Natural killer cell (primary cell): ENCODE results near the gene HS6ST2. TPM values are rescaled to one million over a fixed set of nuclear protein-coding genes. Genes with fewer than 3 reads are reported as not detected.
A peak's percentile ranks its signal among the peaks of the same experiment; 100 is the strongest.

Experiments used
- ATAC-seq, 3 donors: fragments of 150-1000 bp in 2 of 3; fragments of 200-7000 bp in 1 of 3; cut with Tn5 transposase; 1 replicate in 1 of 3; 2 replicates in 2 of 3; pipeline ENCODE4 v1.10.0; 2021; ENCODE audit warnings: mild to moderate bottlenecking in 2 of 3, moderate library complexity in 2 of 3
- DNase-seq, 2 donors: peaks; one replicate each; pipeline versions ENCODE4 v3.0.0 to v3.0.0-alpha.2; 2013 to 2021; ENCODE audit warnings: mixed read lengths in 1 of 2
- H3K27ac ChIP-seq: one replicate; pipeline ENCODE4 v1.5.1; 2013; ENCODE audit warnings: mild to moderate bottlenecking, low read length
- H3K27me3 ChIP-seq: one replicate; pipeline ENCODE4 v1.6.1; 2013; ENCODE audit warnings: low read length; ENCODE audit not compliant: control insufficient read depth, insufficient read depth
- H3K36me3 ChIP-seq: one replicate; pipeline ENCODE4 v1.6.1; 2013; ENCODE audit warnings: low read length; ENCODE audit not compliant: control insufficient read depth, insufficient read depth
- H3K4me1 ChIP-seq: one replicate; pipeline ENCODE4 v1.6.1; 2013; ENCODE audit warnings: low read length; ENCODE audit not compliant: control insufficient read depth, insufficient read depth
- H3K4me3 ChIP-seq: one replicate; pipeline ENCODE4 v1.5.1; 2013; ENCODE audit warnings: low read length
- H3K9me3 ChIP-seq: one replicate; pipeline ENCODE4 v1.6.1; 2013; ENCODE audit warnings: low read length; ENCODE audit not compliant: control insufficient read depth, insufficient read depth
- H3K27ac Mint-ChIP-seq, 2 donors: one replicate each; pipeline ENCODE4 v1.8.0; 2022; ENCODE audit warnings: mild to moderate bottlenecking in 2 of 2, mixed read lengths in 2 of 2, moderate library complexity in 1 of 2
- H3K27me3 Mint-ChIP-seq, 2 donors: one replicate each; pipeline ENCODE4 v1.8.0; 2022; ENCODE audit warnings: low read depth in 2 of 2, mixed read lengths in 2 of 2
- H3K36me3 Mint-ChIP-seq: one replicate; pipeline ENCODE4 v1.8.0; 2022; ENCODE audit warnings: mixed read lengths
- H3K4me1 Mint-ChIP-seq, 2 donors: one replicate each; pipeline ENCODE4 v1.8.0; 2022; ENCODE audit warnings: mixed read lengths in 2 of 2
- H3K4me3 Mint-ChIP-seq: one replicate; pipeline ENCODE4 v1.8.0; 2022; ENCODE audit warnings: mild to moderate bottlenecking, moderate library complexity, mixed read lengths
- H3K9me3 Mint-ChIP-seq, 2 donors: one replicate each; pipeline ENCODE4 v1.8.0; 2022; ENCODE audit warnings: mixed read lengths in 2 of 2
- CTCF ChIP-seq: fragments of 200-600 bp; IDR thresholded peaks from one replicate; pipeline ENCODE4 v1.8.0; 2022; ENCODE audit warnings: antibody characterized with exemption
- whole genome bisulfite sequencing: methylation state at CpG from one replicate; pipeline ENCODE4 v1.1.7; 2013; ENCODE audit warnings: missing lambda C conversion rate; ENCODE audit not compliant: insufficient coverage; 5-methylcytosine and 5-hydroxymethylcytosine counted together
- intact Hi-C: fragments of 100-400 bp; cut with micrococcal nuclease; formaldehyde crosslinking; loops from one replicate; pipeline ENCODE4 v1.14.2; 2022
- total RNA-seq, 4 donors: library from RNA; stranded (reverse); fragments of 120-200 nt in 1 of 4; gene quantifications; one replicate each; pipeline versions ENCODE4 v1.2.3 to v1.2.4, GENCODE V29; 2013 to 2022

The HS6ST2 gene
- total RNA-seq, 3 donors from 2014 or later (not counting 1 experiment from before 2014, with no cell fraction given) = not detected

- Mint-ChIP-seq H3K36me3 (no peaks in the 10 kb centered on the region), H3K27ac (no peak overlapping the region), H3K4me3 (peak overlapping the region; percentile 40), H3K27me3 (peaks cover 0 to 16% of the 10 kb centered on the region in 2 donors), H3K9me3 (no peaks in the 10 kb centered on the region), H3K4me1 (peaks cover 50 to 55% of the 10 kb centered on the region in 2 donors)
- Histone ChIP-seq H3K4me1 (peaks cover 42% of the 10 kb centered on the region), H3K27ac (no peak overlapping the region), H3K36me3 (no peaks in the 10 kb centered on the region), H3K9me3 (no peaks in the 10 kb centered on the region), H3K27me3 (no peaks in the 10 kb centered on the region), H3K4me3 (no peak overlapping the region)
- TF ChIP-seq CTCF = no peak
- DNase-seq (no peak), ATAC-seq (no peak)
- intact Hi-C loops = no loop called here
- WGBS = 100% methylated on average over 6 of the region's 6 CpGs
These were observed 219.5 kb downstream of the HS6ST2 start for GRCh38 chrX:132738951-132739350.

GRCh38 chrX:132737743-132738142 is 220.7 kb downstream of the HS6ST2 start:
- Histone ChIP-seq H3K36me3 (no peaks in the 10 kb centered on the region), H3K4me1 (peaks cover 31% of the 10 kb centered on the region), H3K4me3 (no peak overlapping the region), H3K9me3 (no peaks in the 10 kb centered on the region), H3K27me3 (no peaks in the 10 kb centered on the region), H3K27ac (peak overlapping the region; percentile 42)
- 3% methylated on average over 5 of the region's 5 CpGs for WGBS
- no peaks in the 10 kb centered on the region for H3K36me3 Mint-ChIP-seq
- no peak for TF ChIP-seq CTCF
- peak; percentile 74 to 87 (median 80) for ATAC-seq
- peak; percentile 15 to 39 for DNase-seq
- H3K9me3 Mint-ChIP-seq = no peaks in the 10 kb centered on the region
- peak overlapping the region; percentile 62 for H3K4me3 Mint-ChIP-seq
- H3K27me3 Mint-ChIP-seq = peaks cover 0 to 12% of the 10 kb centered on the region in 2 donors
- intact Hi-C loops = no loop called here
- peaks cover 48 to 54% of the 10 kb centered on the region in 2 donors for H3K4me1 Mint-ChIP-seq
- peak overlapping the region in 1 of 2 donors; percentile 24 for H3K27ac Mint-ChIP-seq

GRCh38 chrX:132732236-132732635 is 226.2 kb downstream of the HS6ST2 start:
- H3K4me1 ChIP-seq = peaks cover 4% of the 10 kb centered on the region
- DNase-seq (no peak), ATAC-seq (no peak)
- H3K27ac ChIP-seq = no peak overlapping the region
- no peak overlapping the region for H3K4me3 ChIP-seq
- no peak for TF ChIP-seq CTCF
- no peaks in the 10 kb centered on the region for H3K9me3 ChIP-seq
- Mint-ChIP-seq H3K4me3 (no peak overlapping the region), H3K27ac (no peak overlapping the region), H3K4me1 (peaks cover 16 to 23% of the 10 kb centered on the region in 2 donors), H3K27me3 (no peaks in the 10 kb centered on the region), H3K9me3 (no peaks in the 10 kb centered on the region), H3K36me3 (no peaks in the 10 kb centered on the region)
- no peaks in the 10 kb centered on the region for H3K27me3 ChIP-seq
- WGBS = no CpG with 5 or more reads among the region's 4 CpGs
- no peaks in the 10 kb centered on the region for H3K36me3 ChIP-seq
- intact Hi-C loops = no loop called here

GRCh38 chrX:132730726-132731125 is 227.7 kb downstream of the HS6ST2 start:
- Histone ChIP-seq H3K36me3 (no peaks in the 10 kb centered on the region), H3K4me3 (no peak overlapping the region), H3K27me3 (no peaks in the 10 kb centered on the region), H3K9me3 (no peaks in the 10 kb centered on the region), H3K27ac (no peak overlapping the region), H3K4me1 (no peaks in the 10 kb centered on the region)
- Mint-ChIP-seq H3K27ac (no peak overlapping the region), H3K4me1 (peaks cover 4 to 17% of the 10 kb centered on the region in 2 donors), H3K4me3 (no peak overlapping the region), H3K9me3 (no peaks in the 10 kb centered on the region), H3K36me3 (no peaks in the 10 kb centered on the region), H3K27me3 (peaks cover 0 to 8% of the 10 kb centered on the region in 2 donors)
- ATAC-seq = no peak
- intact Hi-C loops = no loop called here
- no peak for TF ChIP-seq CTCF
- 95% methylated on average over 1 of the region's 1 CpG for WGBS
- no peak for DNase-seq
